HCT116 (cell line): ENCODE results near the gene SCAF4. TPM values are rescaled to one million over a fixed set of nuclear protein-coding genes. Genes with fewer than 3 reads are reported as not detected.

ENCODE experiments used
- ATAC-seq: fragments of 200-7000 bp; cut with Tn5 transposase; 2 replicates; pipeline ENCODE4 v1.9.1; 2020; ENCODE audit warnings: mild to moderate bottlenecking, moderate library complexity
- BruUV-seq: library from RNA; stranded (reverse); fragments of 400-500 nt; replicated peaks from 2 replicates; lab custom pipeline; 2021; lab: Mats Ljungman, UMichigan
- CTCF ChIA-PET: fragments of 300-600 bp; sonication (Branson Sonifier 250); formaldehyde crosslinking; loops from one replicate; lab custom pipeline; 2021; ENCODE audit warnings: antibody characterized with exemption; lab: Charles Lee
- POLR2A ChIA-PET: fragments of 300-600, 350-600 bp; sonication (Branson Sonifier 250); formaldehyde crosslinking; loops from one replicate; lab custom pipeline; 2021; ENCODE audit warnings: antibody characterized with exemption; lab: Charles Lee
- RAD21 ChIA-PET, 2 experiments: fragments of 300-600 bp; sonication (Branson Sonifier 250); formaldehyde crosslinking; loops; one replicate each; lab custom pipeline; 2023; ENCODE audit warnings: low total read pairs in 2 of 2; ENCODE audit not compliant: uncharacterized antibody in 2 of 2, unreplicated experiment in 2 of 2, low non-redundant PET in 1 of 2; lab: Charles Lee
- DNase-seq: peaks from one replicate; pipeline ENCODE4 v3.0.0-alpha.2; 2010; ENCODE audit warnings: low read depth, low spot score
- H2AFZ ChIP-seq: fragments of 200-600 bp; shearing (Covaris generic), sonication (generic); 2 replicates; pipeline ENCODE4 v1.6.1; 2017; ENCODE audit warnings: low read depth, mixed run types, mixed read lengths, antibody characterized with exemption, low read length; ENCODE audit not compliant: poor library complexity, severe bottlenecking
- H3K27ac ChIP-seq: 2 replicates; pipeline ENCODE4 v1.5.1; 2012; ENCODE audit warnings: low read depth, low read length
- H3K27me3 ChIP-seq: fragments of 200-600 bp; sonication (generic); 2 replicates; pipeline ENCODE4 v1.6.1; 2016; ENCODE audit warnings: mixed run types, low read length, mixed read lengths; ENCODE audit not compliant: insufficient read depth
- H3K36me3 ChIP-seq, 2 experiments: fragments of 200-500 bp in 1 of 2; fragments of 200-600 bp in 1 of 2; sonication (Bioruptor generic) in 1 of 2; sonication (generic) in 1 of 2; 2 replicates each; pipeline versions ENCODE4 v1.5.1 to v1.6.1; 2014 to 2016; ENCODE audit warnings: low read length in 2 of 2, inconsistent platforms in 1 of 2, mixed read lengths in 1 of 2, mixed run types in 1 of 2; ENCODE audit not compliant: insufficient read depth in 2 of 2, control insufficient read depth in 1 of 2
- H3K4me1 ChIP-seq, 2 experiments: fragments of 200-600 bp in 1 of 2; sonication (generic) in 1 of 2; 2 replicates each; pipeline versions ENCODE4 v1.5.1 to v1.6.1; 2012 to 2017; ENCODE audit warnings: low read length in 2 of 2, inconsistent platforms in 1 of 2, mild to moderate bottlenecking in 1 of 2, mixed read lengths in 1 of 2, mixed run types in 1 of 2, moderate library complexity in 1 of 2; ENCODE audit not compliant: insufficient read depth in 2 of 2, control insufficient read depth in 1 of 2
- H3K4me2 ChIP-seq: fragments of 200-600 bp; sonication (generic); 2 replicates; pipeline ENCODE4 v1.6.1; 2017; ENCODE audit warnings: mixed run types, low read length, mixed read lengths
- H3K4me3 ChIP-seq, 2 experiments: fragments of 200-600 bp in 1 of 2; sonication (generic) in 1 of 2; replicated peaks in 1 of 2; 2 replicates each; pipeline ENCODE4 v1.5.1; 2011 to 2016; ENCODE audit warnings: low read length in 2 of 2, control low read depth in 1 of 2, low read depth in 1 of 2, mild to moderate bottlenecking in 1 of 2, mixed read lengths in 1 of 2, mixed run types in 1 of 2
- H3K79me2 ChIP-seq: fragments of 200-600 bp; sonication (generic); 2 replicates; pipeline ENCODE4 v1.6.1; 2017; ENCODE audit warnings: mild to moderate bottlenecking, mixed run types, low read length, moderate library complexity, mixed read lengths; ENCODE audit not compliant: insufficient read depth
- H3K9ac ChIP-seq: fragments of 200-600 bp; sonication (generic); 2 replicates; pipeline ENCODE4 v1.6.1; 2016; ENCODE audit warnings: low read length, mixed read lengths
- H3K9me2 ChIP-seq: fragments of 200-600 bp; sonication (generic), shearing (Covaris generic); 2 replicates; pipeline ENCODE4 v1.6.1; 2017; ENCODE audit warnings: mixed run types, mild to moderate bottlenecking, moderate library complexity; ENCODE audit not compliant: insufficient read depth
- H3K9me3 ChIP-seq, 2 experiments: fragments of 200-500 bp in 1 of 2; fragments of 200-600 bp in 1 of 2; sonication (Bioruptor generic) in 1 of 2; sonication (generic) in 1 of 2; 2 replicates each; pipeline ENCODE4 v1.6.1; 2014 to 2017; ENCODE audit warnings: low read length in 2 of 2, mixed read lengths in 2 of 2, inconsistent platforms in 1 of 2, low read depth in 1 of 2, mild to moderate bottlenecking in 1 of 2, mixed run types in 1 of 2, moderate library complexity in 1 of 2; ENCODE audit not compliant: control insufficient read depth in 1 of 2, insufficient read depth in 1 of 2
- H4K20me1 ChIP-seq: fragments of 200-600 bp; sonication (generic), shearing (Covaris generic); 2 replicates; pipeline ENCODE4 v1.6.1; 2017; ENCODE audit warnings: mixed run types, mild to moderate bottlenecking, moderate library complexity; ENCODE audit not compliant: insufficient read depth
- ATF3 ChIP-seq: IDR thresholded peaks from 2 replicates; pipeline ENCODE4 v1.6.1; 2012
- CBX3 ChIP-seq: IDR thresholded peaks from 2 replicates; pipeline ENCODE4 v1.6.1; 2012; ENCODE audit warnings: low read depth
- FOSL1 ChIP-seq: IDR thresholded peaks from 2 replicates; pipeline ENCODE4 v1.6.1; 2012; ENCODE audit warnings: low read depth
- MAX ChIP-seq: IDR thresholded peaks from 2 replicates; pipeline ENCODE4 v1.6.1; 2012
- POLR2A ChIP-seq: IDR thresholded peaks from 2 replicates; pipeline ENCODE4 v1.7.0; 2011; ENCODE audit warnings: borderline replicate concordance; ENCODE audit not compliant: insufficient read depth, insufficient read length; ENCODE audit errors: extremely low read depth
- RAD21 ChIP-seq: IDR thresholded peaks from 2 replicates; pipeline ENCODE4 v1.6.1; 2012; ENCODE audit warnings: low read depth, mild to moderate bottlenecking
- YY1 ChIP-seq: IDR thresholded peaks from 2 replicates; pipeline ENCODE4 v1.6.1; 2011; ENCODE audit warnings: low read length, low read depth, moderate library complexity, mild to moderate bottlenecking; ENCODE audit not compliant: insufficient replicate concordance; ENCODE audit errors: extremely low read depth
- ZBTB33 ChIP-seq: IDR thresholded peaks from 2 replicates; pipeline ENCODE4 v1.6.1; 2011; ENCODE audit warnings: mild to moderate bottlenecking, low read length, moderate library complexity; ENCODE audit not compliant: insufficient replicate concordance; ENCODE audit errors: extremely low read depth
- ZFX ChIP-seq: fragments of 450-650 bp; IDR thresholded peaks from 2 replicates; pipeline ENCODE4 v1.6.1; 2017
- intact Hi-C: fragments of 100-400 bp; cut with micrococcal nuclease; formaldehyde crosslinking; loops from 2 replicates; pipeline ENCODE4 v1.10.0; 2022
- total RNA-seq: library from RNA; stranded (reverse); gene quantifications from one replicate; pipeline ENCODE4 v1.2.1, GENCODE V29; 2021; ENCODE audit not compliant: unreplicated experiment

SCAF4 gene
- total RNA-seq, 1 experiment from 2014 or later, result 31.1 TPM

- no TSS peak for BruUV-seq
Observed at GRCh38 chr21:31730712-31731055, 1.2 kb downstream of the SCAF4 start.

GRCh38 chr21:31729622-31730343 lies 2.1 kb downstream of the SCAF4 start:
- no peak for TF ChIP-seq FOSL1
- TF ChIP-seq CBX3, result no peak
- no peak for TF ChIP-seq ZFX
- TF ChIP-seq ATF3, result no peak
- no peak for TF ChIP-seq RAD21
- TF ChIP-seq YY1, result no peak
- no peak for TF ChIP-seq ZBTB33
- TF ChIP-seq, all 23 proteins: peak for 0
- Histone ChIP-seq H3K27me3 (no peaks in the 10 kb centered on the region), H3K9me3 (no peaks in the 10 kb centered on the region), H3K4me2 (peak overlapping the region; percentile 90), H4K20me1 (peaks cover 27% of the 10 kb centered on the region; the same call in 1 of the 2 replicates), H2AFZ (no peak overlapping the region), H3K4me3 (peak overlapping the region; percentile 60 to 77), H3K36me3 (no peaks in the 10 kb centered on the region), H3K27ac (no peak overlapping the region), H3K4me1 (peaks cover 15 to 31% of the 10 kb centered on the region in 2 experiments), H3K9me2 (no peaks in the 10 kb centered on the region), H3K9ac (peak overlapping the region; percentile 93), H3K79me2 (peaks cover 71% of the 10 kb centered on the region)
- ChIA-PET RAD21 (no interaction called here), CTCF (no interaction called here), POLR2A (no interaction called here)
- DNase-seq, result no peak
- ATAC-seq, result no peak
- intact Hi-C loops, result no loop called here
- TSS peak; percentile 47 for BruUV-seq

More at GRCh38 chr21:31730712-31731055, 1.2 kb downstream of the SCAF4 start:
- Histone ChIP-seq H3K36me3 (no peaks in the 10 kb centered on the region), H3K9me2 (no peaks in the 10 kb centered on the region), H2AFZ (no peak overlapping the region), H3K27me3 (no peaks in the 10 kb centered on the region), H3K4me1 (peaks cover 15 to 31% of the 10 kb centered on the region in 2 experiments), H3K27ac (peak overlapping the region; percentile 87), H4K20me1 (peaks cover 19% of the 10 kb centered on the region; the same call in 1 of the 2 replicates), H3K9ac (peak overlapping the region; percentile 93), H3K4me3 (peak overlapping the region; percentile 60 to 77), H3K9me3 (no peaks in the 10 kb centered on the region), H3K4me2 (peak overlapping the region; percentile 90), H3K79me2 (peaks cover 62% of the 10 kb centered on the region)
- ChIA-PET POLR2A (no interaction called here), RAD21 (no interaction called here), CTCF (no interaction called here)
- DNase-seq (no peak), ATAC-seq (0 out of 2 replicates have a peak, but pooled peaks have one; percentile 2)
- intact Hi-C loops, result no loop called here
- TF ChIP-seq POLR2A (no peak), MAX (no peak; the same call in 1 of the 2 replicates)
